GM12878 (cell line): Measurements from ENCODE around the gene SLC66A1. TPM values are rescaled to one million over a fixed set of nuclear protein-coding genes. Genes with fewer than 3 reads are reported as not detected.

Source experiments
- ATAC-seq: fragments of 200-7000 bp; cut with Tn5 transposase; 3 replicates; pipeline ENCODE4 v1.9.1; 2020; ENCODE audit warnings: mild to moderate bottlenecking, moderate library complexity
- BruUV-seq: library from RNA; stranded (reverse); fragments of 400-500 nt; replicated peaks from 2 replicates; lab custom pipeline; 2021; lab: Mats Ljungman, UMichigan
- CTCF ChIA-PET: fragments of 300-600 bp; sonication (Branson Sonifier 250); formaldehyde crosslinking; extraction: SDS; loops from one replicate; lab custom pipeline; 2021; ENCODE audit warnings: inconsistent platforms; lab: Yijun Ruan, JAX
- POLR2A ChIA-PET: fragments of 350-600 bp; formaldehyde crosslinking; extraction: SDS; loops from one replicate; lab custom pipeline; 2021; ENCODE audit warnings: inconsistent platforms; lab: Charles Lee
- RAD21 ChIA-PET: fragments of 300-600 bp; sonication (Branson Sonifier 250); formaldehyde crosslinking; loops from one replicate; lab custom pipeline; 2023; ENCODE audit warnings: antibody characterized with exemption; ENCODE audit not compliant: unreplicated experiment; lab: Charles Lee
- SMC1A ChIA-PET: fragments of 300-600 bp; sonication (Branson Sonifier 250); formaldehyde crosslinking; loops from one replicate; lab custom pipeline; 2023; ENCODE audit not compliant: unreplicated experiment, uncharacterized antibody; lab: Charles Lee
- DNase-seq: peaks from one replicate; pipeline ENCODE4 v3.0.0-alpha.2; 2011; ENCODE audit warnings: low read depth, low spot score
- FAIRE-seq: peaks from 3 replicates; lab custom pipeline; 2011; peaks lifted over from hg19 to GRCh38; lab: Jason Lieb, UNC
- H2AFZ ChIP-seq: 2 replicates; pipeline ENCODE4 v1.6.0; 2011; ENCODE audit warnings: low read depth, low read length, control low read depth; ENCODE audit not compliant: control insufficient read depth
- H3K27ac ChIP-seq: 2 replicates; pipeline ENCODE4 v1.5.1; 2011; ENCODE audit warnings: control low read depth; ENCODE audit not compliant: control insufficient read depth, insufficient read depth
- H3K27me3 ChIP-seq, 2 experiments: replicated peaks in 1 of 2; 2 replicates each; pipeline versions ENCODE4 v1.6.0 to v1.6.1; 2011; ENCODE audit warnings: low read length in 1 of 2; ENCODE audit not compliant: control insufficient read depth in 2 of 2, insufficient read depth in 2 of 2
- H3K36me3 ChIP-seq, 2 experiments: 2 replicates each; pipeline ENCODE4 v1.5.1; 2011; ENCODE audit warnings: low read length in 1 of 2; ENCODE audit not compliant: control insufficient read depth in 2 of 2, insufficient read depth in 2 of 2
- H3K4me1 ChIP-seq: 2 replicates; pipeline ENCODE4 v1.6.1; 2011; ENCODE audit warnings: mild to moderate bottlenecking, low read length, moderate library complexity, mixed read lengths; ENCODE audit not compliant: control insufficient read depth, insufficient read depth
- H3K4me2 ChIP-seq: 2 replicates; pipeline ENCODE4 v1.6.0; 2011; ENCODE audit warnings: control low read depth; ENCODE audit not compliant: control insufficient read depth, insufficient read depth
- H3K4me3 ChIP-seq: fragments of 200-600 bp; sonication (generic); 2 replicates; pipeline ENCODE4 v1.5.1; 2016
- H3K79me2 ChIP-seq: 2 replicates; pipeline ENCODE4 v1.6.0; 2011; ENCODE audit warnings: low read length; ENCODE audit not compliant: control insufficient read depth, insufficient read depth
- H3K9ac ChIP-seq: 2 replicates; pipeline ENCODE4 v1.8.0; 2011; ENCODE audit warnings: low read length, control low read depth, mixed read lengths; ENCODE audit not compliant: control insufficient read depth, insufficient read depth
- H3K9me3 ChIP-seq: replicated peaks from 3 replicates; pipeline ENCODE4 v1.5.1; 2011; ENCODE audit warnings: mild to moderate bottlenecking, low read length; ENCODE audit not compliant: control insufficient read depth, insufficient read depth
- H4K20me1 ChIP-seq: 2 replicates; pipeline ENCODE4 v1.6.0; 2011; ENCODE audit not compliant: control insufficient read depth, insufficient read depth
- CEBPB ChIP-seq, 2 experiments: fragments of 150-350 bp in 1 of 2; IDR thresholded peaks; 2 replicates each; pipeline ENCODE4 v1.6.1; 2012 to 2014; ENCODE audit warnings: low read depth in 2 of 2, low read length in 2 of 2, borderline replicate concordance in 1 of 2, inconsistent platforms in 1 of 2
- CHD2 ChIP-seq: IDR thresholded peaks from 2 replicates; pipeline ENCODE4 v1.6.1; 2011; ENCODE audit warnings: low read depth, low read length, improper control_type of control experiment, borderline replicate concordance
- CTCF ChIP-seq, 3 experiments: IDR thresholded peaks in 2 of 3; conservative IDR thresholded peaks in 1 of 3; 2 replicates each; pipeline ENCODE4 v1.5.1; 2011; ENCODE audit warnings: low read depth in 3 of 3, low read length in 3 of 3, mild to moderate bottlenecking in 3 of 3, control low read depth in 2 of 3, moderate library complexity in 2 of 3, inconsistent platforms in 1 of 3, mixed read lengths in 1 of 3; ENCODE audit not compliant: control insufficient read depth in 2 of 3, insufficient read depth in 1 of 3; ENCODE audit errors: extremely low read depth in 1 of 3
- E4F1 ChIP-seq: fragments of 450-650 bp; IDR thresholded peaks from 2 replicates; pipeline ENCODE4 v1.6.1; 2018; ENCODE audit warnings: borderline replicate concordance, mild to moderate bottlenecking; ENCODE audit not compliant: partially characterized antibody
- HCFC1 ChIP-seq: fragments of 150-350 bp; IDR thresholded peaks from 2 replicates; pipeline ENCODE4 v1.6.1; 2014; ENCODE audit warnings: low read length
- KLF5 ChIP-seq: fragments of 450-650 bp; IDR thresholded peaks from 2 replicates; pipeline ENCODE4 v1.6.1; 2014; ENCODE audit warnings: mild to moderate bottlenecking; ENCODE audit not compliant: partially characterized antibody
- POLR2A ChIP-seq: IDR thresholded peaks from 2 replicates; pipeline ENCODE4 v1.6.1; 2011; ENCODE audit warnings: low read depth, mild to moderate bottlenecking, low read length
- RAD51 ChIP-seq: fragments of 450-650 bp; IDR thresholded peaks from 2 replicates; pipeline ENCODE4 v1.6.1; 2016; ENCODE audit warnings: moderate library complexity, mild to moderate bottlenecking, inconsistent platforms
- TCF7 ChIP-seq: IDR thresholded peaks from 2 replicates; pipeline ENCODE4 v1.6.1; 2014; ENCODE audit warnings: antibody characterized with exemption, borderline replicate concordance
- YY1 ChIP-seq: IDR thresholded peaks from 2 replicates; pipeline ENCODE4 v1.6.1; 2011; ENCODE audit warnings: low read depth, mild to moderate bottlenecking, low read length
- ZBED1 ChIP-seq: IDR thresholded peaks from 2 replicates; pipeline ENCODE4 v1.6.1; 2016; ENCODE audit warnings: borderline replicate concordance
- ZNF274 ChIP-seq: IDR thresholded peaks from one replicate; pipeline ENCODE4 v1.8.0; 2011; ENCODE audit not compliant: insufficient read length, insufficient read depth
- WGBS: methylation state at CpG from one replicate; pipeline ENCODE4 v1.1.6; 2016; ENCODE audit warnings: low lambda C conversion rate; ENCODE audit not compliant: insufficient replicate concordance, insufficient coverage; ENCODE audit errors: missing lambda C conversion rate; 5-methylcytosine and 5-hydroxymethylcytosine counted together
- in situ Hi-C: fragments of 300-500 bp; cut with MboI; formaldehyde crosslinking; loops from 9 replicates; pipeline ENCODE4 v1.14.3; 2018; ENCODE audit warnings: mixed read lengths
- intact Hi-C: fragments of 100-400 bp; cut with micrococcal nuclease; formaldehyde crosslinking; loops from one replicate; pipeline ENCODE4 v1.14.2; 2022; ENCODE audit not compliant: unreplicated experiment
- polyA plus RNA-seq, 11 experiments: library from polyadenylated mRNA; depleted of rRNA in 4 of 11; unstranded in 6 of 11; stranded (reverse) in 5 of 11; fragments of >200 nt; fragmentation: Nextera tagmentation in 4 of 11; fragmentation: Illumina TruSeq in 1 of 11; extraction: Ambion mirVana in 4 of 11; extraction: Trizol in 1 of 11; gene quantifications; 1 replicate in 1 of 11; 2 replicates in 10 of 11; pipeline versions ENCODE4 v1.2.1 to v1.2.3, GENCODE V29; 2011 to 2016; ENCODE audit warnings: inconsistent platforms in 2 of 11, missing spikeins in 2 of 11, low read depth in 1 of 11
- total RNA-seq, 4 experiments: library from RNA; depleted of rRNA in 3 of 4; stranded (reverse); fragments of >200 nt in 3 of 4; fragmentation: Illumina TruSeq in 1 of 4; extraction: Trizol in 1 of 4; gene quantifications; 2 replicates each; pipeline versions ENCODE4 v1.2.1 to v1.2.3, GENCODE V29; 2013 to 2021

The SLC66A1 gene
- total and polyA plus RNA-seq, 10 of the 15 experiments (the other 5 are each of a cell fraction or from before 2014, with no cell fraction given) = 0.58 to 22.0 (median 10.2) TPM

GRCh38 chr1:19323987-19324664 lies 12.0 kb downstream of the SLC66A1 start:
- BruUV-seq = no TSS peak
- RAD21 ChIA-PET = no interaction called here
- WGBS = 94% methylated on average over 23 of the region's 23 CpGs
- no peak overlapping the region for H3K9ac ChIP-seq
- FAIRE-seq = no peak
- ATAC-seq = no peak
- H3K4me2 ChIP-seq = no peak overlapping the region
- H3K27me3 ChIP-seq = no peaks in the 10 kb centered on the region
- no peaks in the 10 kb centered on the region for H3K79me2 ChIP-seq
- H4K20me1 ChIP-seq = no peaks in the 10 kb centered on the region
- no peaks in the 10 kb centered on the region for H3K9me3 ChIP-seq
- no peak overlapping the region for H2AFZ ChIP-seq
- CTCF ChIA-PET = no interaction called here
- intact Hi-C loops = no loop called here
- no peaks in the 10 kb centered on the region for H3K4me1 ChIP-seq
- SMC1A ChIA-PET = no interaction called here
- no peak for DNase-seq
- TF ChIP-seq ZNF274 (no peak), HCFC1 (no peak), CEBPB (IDR thresholded peaks at IDR 0.05; ENCODE audit: borderline replicate concordance in 1 of 2, low read depth in 2 of 2, low read length in 2 of 2) (no peak), CHD2 (no peak), YY1 (no peak), CTCF (IDR thresholded peaks at IDR 0.05 in 2 of 3, conservative IDR thresholded peaks at IDR 0.05 in 1 of 3; ENCODE audit: control insufficient read depth in 2 of 3, extremely low read depth in 1 of 3, insufficient read depth in 1 of 3, low read depth in 3 of 3, low read length in 3 of 3) (no peak), RAD51 (no peak), KLF5 (no peak), ZBED1 (no peak), TCF7 (no peak), POLR2A (no peak; the same call in 1 of the 2 replicates), E4F1 (no peak)
- H3K27ac ChIP-seq = no peak overlapping the region
- POLR2A ChIA-PET = no interaction called here
- no peak overlapping the region for H3K4me3 ChIP-seq
- in situ Hi-C loops = no loop called here
- peaks cover 4 to 12% of the 10 kb centered on the region in 2 experiments; a peak in 3 of 4 replicates for H3K36me3 ChIP-seq
